HG03521 (cell line): Measurements from ENCODE around the gene USP46.

ENCODE experiments used
- ATAC-seq: cut with Tn5 transposase; IDR thresholded peaks from one replicate; pipeline ENCODE4 v1.9.1; 2021; ENCODE audit warnings: mild to moderate bottlenecking, moderate library complexity; ENCODE audit not compliant: unreplicated experiment

USP46 gene

GRCh38 chr4:52659001-52659721 is at the start of gene USP46:
Gene USP46, minus strand, starts transcription at chr4:52659301. Its CDS starts 151 bp downstream, at chr4:52659150.
- ATAC-seq, result peak; percentile 84

GRCh38 chr4:52704661-52705060 is 45.6 kb upstream of the USP46 start:
- ATAC-seq, result no peak

GRCh38 chr4:52704133-52704532 is 45.0 kb upstream of the USP46 start:
- ATAC-seq, result no peak

- ATAC-seq, result peak; percentile 90
Observed at GRCh38 chr4:52701207-52701606, 42.1 kb upstream of the USP46 start.

GRCh38 chr4:52694936-52695335 is 35.8 kb upstream of the USP46 start:
- ATAC-seq, result no peak

GRCh38 chr4:52693492-52693891 is 34.4 kb upstream of the USP46 start:
- no peak for ATAC-seq

- no peak for ATAC-seq
Observed at GRCh38 chr4:52689096-52689495, 30.0 kb upstream of the USP46 start.

GRCh38 chr4:52687696-52688095 is 28.6 kb upstream of the USP46 start:
- no peak for ATAC-seq

- ATAC-seq, result no peak
Observed at GRCh38 chr4:52685316-52685715, 26.2 kb upstream of the USP46 start.

GRCh38 chr4:52684896-52685295 is 25.8 kb upstream of the USP46 start:
- no peak for ATAC-seq

GRCh38 chr4:52680381-52680780 is 21.3 kb upstream of the USP46 start:
- ATAC-seq, result no peak

GRCh38 chr4:52676536-52676935 is 17.4 kb upstream of the USP46 start:
- ATAC-seq, result no peak

GRCh38 chr4:52675111-52675510 is 16.0 kb upstream of the USP46 start:
- no peak for ATAC-seq

GRCh38 chr4:52670739-52671138 is 11.6 kb upstream of the USP46 start:
- ATAC-seq, result no peak

GRCh38 chr4:52670121-52670520 is 11.0 kb upstream of the USP46 start:
- no peak for ATAC-seq

GRCh38 chr4:52665592-52665991 is 6.5 kb upstream of the USP46 start:
- peak; percentile 66 for ATAC-seq

GRCh38 chr4:52664479-52664878 is 5.4 kb upstream of the USP46 start:
- ATAC-seq, result no peak

GRCh38 chr4:52661966-52662690 is 3.0 kb upstream of the USP46 start:
- no peak for ATAC-seq

GRCh38 chr4:52660643-52661042 is 1.5 kb upstream of the USP46 start:
- no peak for ATAC-seq

GRCh38 chr4:52659722-52660261 is 691 bp upstream of the USP46 start:
- peak; percentile 22 for ATAC-seq

GRCh38 chr4:52658641-52659000 is 480 bp downstream of the USP46 start:
- ATAC-seq, result peak; percentile 13
